ENCODE data around the gene PCID2. TPM values are rescaled to one million over a fixed set of nuclear protein-coding genes. Genes with fewer than 3 reads are reported as not detected.

The PCID2 gene
- total and polyA plus RNA-seq, 2 donors (not counting 1 experiment from before 2014, with no cell fraction given) = 52.2 to 61.1 TPM

DNA sequence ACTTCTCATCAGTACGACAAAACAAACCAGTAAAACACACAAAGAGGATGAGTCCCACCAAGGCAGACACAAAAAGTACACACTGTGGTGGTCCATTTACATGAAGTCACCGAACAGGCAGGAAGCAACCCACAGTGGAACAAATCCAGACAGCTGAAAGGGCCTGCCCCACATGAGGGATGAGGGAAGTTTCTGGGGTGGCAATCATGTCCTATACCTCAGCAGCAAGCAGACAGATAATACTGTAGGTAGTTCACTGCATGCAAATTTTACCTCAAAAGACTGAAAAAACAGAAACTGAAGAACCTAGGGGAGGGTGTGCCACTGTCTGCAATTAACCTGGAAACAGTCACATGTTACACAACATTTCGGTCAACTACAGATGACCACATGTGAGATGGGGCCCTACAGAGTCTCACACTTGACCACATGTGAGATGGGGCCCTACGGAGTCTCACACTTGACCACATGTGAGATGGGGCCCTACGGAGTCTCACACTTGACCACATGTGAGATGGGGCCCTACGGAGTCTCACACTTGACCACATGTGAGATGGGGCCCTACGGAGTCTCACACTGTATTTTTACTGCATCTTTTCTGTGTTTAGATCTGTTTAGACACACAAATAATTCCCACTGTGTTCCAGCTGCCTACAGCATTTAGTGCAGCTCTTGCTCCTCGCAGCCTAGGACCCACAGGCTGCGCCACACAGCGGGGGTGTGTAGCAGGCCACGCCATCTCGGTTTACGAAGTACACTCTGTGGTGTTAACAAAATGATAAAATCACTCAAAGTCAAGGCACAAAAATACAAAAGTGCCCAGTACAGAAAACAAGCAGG lies 22.2 kb downstream of the PCID2 start:
- no peak overlapping the region for H3K9ac ChIP-seq (ENCODE audit: low read length)

More for the DNA sequence above, 22.2 kb downstream of the PCID2 start:
- Histone ChIP-seq H3K36me3 (replicated peaks in 1 of 2; ENCODE audit: control extremely low read depth in 1 of 2, control insufficient read depth in 1 of 2, extremely low read depth in 1 of 2, insufficient read depth in 2 of 2, low read length in 1 of 2) (peaks cover 9 to 62% of the 10 kb centered on the region in 2 experiments), H2AFZ (ENCODE audit: insufficient read depth, low read depth, low read length, poor library complexity, severe bottlenecking) (no peak overlapping the region), H3K27me3 (replicated peaks in 1 of 4; ENCODE audit: control extremely low read depth in 1 of 4, control insufficient read depth in 3 of 4, insufficient read depth in 4 of 4, low read length in 3 of 4) (no peaks in the 10 kb centered on the region), H3K4me1 (ENCODE audit: control insufficient read depth in 2 of 2, insufficient read depth in 2 of 2, low read length in 2 of 2) (no peaks in the 10 kb centered on the region), H3K4me2 (replicated peaks; ENCODE audit: low read depth, low read length, poor library complexity, severe bottlenecking) (no peak overlapping the region), H3K27ac (ENCODE audit: low read length in 2 of 2) (no peak overlapping the region), H4K20me1 (ENCODE audit: control insufficient read depth, insufficient read depth, low read length, poor library complexity, severe bottlenecking) (no peaks in the 10 kb centered on the region), H3K79me2 (ENCODE audit: control insufficient read depth, insufficient read depth, low read length) (no peaks in the 10 kb centered on the region), H3K9me3 (ENCODE audit: control extremely low read depth in 1 of 3, control insufficient read depth in 2 of 3, insufficient read depth in 1 of 3, low read length in 2 of 3) (no peaks in the 10 kb centered on the region), H3K4me3 (ENCODE audit: control extremely low read depth in 1 of 5, extremely low read depth in 1 of 5, insufficient read depth in 1 of 5, low read depth in 2 of 5, low read length in 4 of 5) (no peak overlapping the region)
- ChIA-PET CTCF (no interaction called here), POLR2A (no interaction called here)
- TF ChIP-seq, protein P1, sequence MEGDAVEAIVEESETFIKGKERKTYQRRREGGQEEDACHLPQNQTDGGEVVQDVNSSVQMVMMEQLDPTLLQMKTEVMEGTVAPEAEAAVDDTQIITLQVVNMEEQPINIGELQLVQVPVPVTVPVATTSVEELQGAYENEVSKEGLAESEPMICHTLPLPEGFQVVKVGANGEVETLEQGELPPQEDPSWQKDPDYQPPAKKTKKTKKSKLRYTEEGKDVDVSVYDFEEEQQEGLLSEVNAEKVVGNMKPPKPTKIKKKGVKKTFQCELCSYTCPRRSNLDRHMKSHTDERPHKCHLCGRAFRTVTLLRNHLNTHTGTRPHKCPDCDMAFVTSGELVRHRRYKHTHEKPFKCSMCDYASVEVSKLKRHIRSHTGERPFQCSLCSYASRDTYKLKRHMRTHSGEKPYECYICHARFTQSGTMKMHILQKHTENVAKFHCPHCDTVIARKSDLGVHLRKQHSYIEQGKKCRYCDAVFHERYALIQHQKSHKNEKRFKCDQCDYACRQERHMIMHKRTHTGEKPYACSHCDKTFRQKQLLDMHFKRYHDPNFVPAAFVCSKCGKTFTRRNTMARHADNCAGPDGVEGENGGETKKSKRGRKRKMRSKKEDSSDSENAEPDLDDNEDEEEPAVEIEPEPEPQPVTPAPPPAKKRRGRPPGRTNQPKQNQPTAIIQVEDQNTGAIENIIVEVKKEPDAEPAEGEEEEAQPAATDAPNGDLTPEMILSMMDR (IDR thresholded peaks at IDR 0.05) = no peak
- no peak for TF ChIP-seq EZH2 (IDR thresholded peaks at IDR 0.05; ENCODE audit: borderline replicate concordance, insufficient read depth, low read depth, low read length, poor library complexity, severe bottlenecking)
- Mint-ChIP-seq H3K4me3 (peak overlapping the region; percentile 13), H3K4me1 (peaks cover 3% of the 10 kb centered on the region), H3K9me3 (ENCODE audit: insufficient read depth) (no peaks in the 10 kb centered on the region), H3K27me3 (no peaks in the 10 kb centered on the region), H3K27ac (peak overlapping the region; percentile 46)
- ATAC-seq (ENCODE audit: low read depth) = no peak
- intact Hi-C loops (cut with micrococcal nuclease) = no loop called here
- DNase-seq = no peak
- 76% methylated on average over 3 of the region's 13 CpGs for whole genome bisulfite sequencing (ENCODE audit: insufficient coverage)
